ENCODE results near the gene CHCHD3. TPM values are rescaled to one million over a fixed set of nuclear protein-coding genes. Genes with fewer than 3 reads are reported as not detected.

Gene CHCHD3
- total and polyA plus RNA-seq, 2 donors (not counting 1 experiment from before 2014, with no cell fraction given) = 80.8 to 94.0 TPM

DNA sequence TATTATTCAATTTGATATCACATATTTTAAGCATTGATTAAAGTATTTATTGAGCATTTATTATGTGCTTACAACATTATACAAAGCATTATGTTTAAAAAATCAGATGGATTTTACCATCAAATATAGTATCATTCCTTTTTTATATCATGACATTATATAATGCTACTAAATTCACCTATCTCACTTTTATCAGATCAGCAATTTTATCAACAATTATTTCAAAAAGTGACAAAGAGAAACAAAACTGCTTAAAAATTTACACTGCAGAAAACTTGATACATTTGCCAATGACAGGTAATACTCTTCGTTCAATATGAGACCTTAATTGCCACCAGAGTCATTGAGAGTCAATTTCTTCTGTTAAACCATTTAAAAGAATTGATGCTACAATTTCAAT is 82.0 kb downstream of the CHCHD3 start:
- no peak overlapping the region for H3K27ac ChIP-seq (ENCODE audit: insufficient read depth, low read length)
- H3K27me3 ChIP-seq (ENCODE audit: control insufficient read depth, insufficient read depth, low read length) = no peaks in the 10 kb centered on the region
- no peaks in the 10 kb centered on the region for H3K36me3 ChIP-seq (ENCODE audit: control insufficient read depth, insufficient read depth, low read length)
- no peak overlapping the region for H3K4me2 ChIP-seq (ENCODE audit: extremely low read depth, insufficient read depth, low read length)
- no peak for DNase-seq (ENCODE audit: low read depth in 2 of 2)
- TF ChIP-seq EZH2 (IDR thresholded peaks at IDR 0.05; ENCODE audit: low read length, missing control alignments) = no peak
- TF ChIP-seq, protein P1, sequence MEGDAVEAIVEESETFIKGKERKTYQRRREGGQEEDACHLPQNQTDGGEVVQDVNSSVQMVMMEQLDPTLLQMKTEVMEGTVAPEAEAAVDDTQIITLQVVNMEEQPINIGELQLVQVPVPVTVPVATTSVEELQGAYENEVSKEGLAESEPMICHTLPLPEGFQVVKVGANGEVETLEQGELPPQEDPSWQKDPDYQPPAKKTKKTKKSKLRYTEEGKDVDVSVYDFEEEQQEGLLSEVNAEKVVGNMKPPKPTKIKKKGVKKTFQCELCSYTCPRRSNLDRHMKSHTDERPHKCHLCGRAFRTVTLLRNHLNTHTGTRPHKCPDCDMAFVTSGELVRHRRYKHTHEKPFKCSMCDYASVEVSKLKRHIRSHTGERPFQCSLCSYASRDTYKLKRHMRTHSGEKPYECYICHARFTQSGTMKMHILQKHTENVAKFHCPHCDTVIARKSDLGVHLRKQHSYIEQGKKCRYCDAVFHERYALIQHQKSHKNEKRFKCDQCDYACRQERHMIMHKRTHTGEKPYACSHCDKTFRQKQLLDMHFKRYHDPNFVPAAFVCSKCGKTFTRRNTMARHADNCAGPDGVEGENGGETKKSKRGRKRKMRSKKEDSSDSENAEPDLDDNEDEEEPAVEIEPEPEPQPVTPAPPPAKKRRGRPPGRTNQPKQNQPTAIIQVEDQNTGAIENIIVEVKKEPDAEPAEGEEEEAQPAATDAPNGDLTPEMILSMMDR (conservative IDR thresholded peaks at IDR 0.05 in 1 of 2, IDR thresholded peaks at IDR 0.05 in 1 of 2; ENCODE audit: low read depth in 1 of 2, low read length in 2 of 2) = no peak
- no peak overlapping the region for H3K4me3 ChIP-seq (replicated peaks in 1 of 4; ENCODE audit: control extremely low read depth in 1 of 4, insufficient read depth in 1 of 4, low read depth in 3 of 4, low read length in 4 of 4)
- no peaks in the 10 kb centered on the region for H3K9me3 ChIP-seq (ENCODE audit: control insufficient read depth, insufficient read depth, low read depth, low read length)
- no peaks in the 10 kb centered on the region for H3K4me1 ChIP-seq (ENCODE audit: control insufficient read depth, extremely low read depth, insufficient read depth, low read length)
- peaks cover 2% of the 10 kb centered on the region for H4K20me1 ChIP-seq (ENCODE audit: control insufficient read depth, extremely low read depth, insufficient read depth, low read length)
- no peak overlapping the region for H2AFZ ChIP-seq (ENCODE audit: low read length)
- no peak overlapping the region for H3K9ac ChIP-seq (ENCODE audit: insufficient read depth, low read length)
- H3K79me2 ChIP-seq (ENCODE audit: control insufficient read depth, insufficient read depth, low read length) = peaks cover 4% of the 10 kb centered on the region

DNA sequence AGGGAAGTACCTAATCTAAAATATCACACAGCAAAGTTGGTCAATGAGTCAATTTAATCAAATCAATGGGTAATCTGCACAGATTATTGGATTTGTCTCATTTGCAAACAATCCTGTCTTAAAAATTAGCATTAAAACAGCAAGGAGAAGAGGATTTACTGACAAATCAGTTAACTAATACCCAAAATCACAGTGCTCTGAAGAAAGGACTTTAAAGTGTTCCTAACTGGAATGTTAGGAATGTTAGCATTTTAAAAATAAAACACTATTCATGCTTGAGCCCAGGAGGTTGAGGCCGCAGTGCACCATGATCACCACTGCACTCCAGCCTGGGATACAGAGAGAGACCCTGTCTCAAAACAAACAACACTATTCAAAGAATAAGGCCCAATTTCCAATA is 83.1 kb downstream of the CHCHD3 start:
- no peak overlapping the region for H3K4me2 ChIP-seq (ENCODE audit: extremely low read depth, insufficient read depth, low read length)
- H3K4me3 ChIP-seq (replicated peaks in 1 of 4; ENCODE audit: control extremely low read depth in 1 of 4, insufficient read depth in 1 of 4, low read depth in 3 of 4, low read length in 4 of 4) = no peak overlapping the region
- H4K20me1 ChIP-seq (ENCODE audit: control insufficient read depth, extremely low read depth, insufficient read depth, low read length) = peaks cover 2% of the 10 kb centered on the region
- no peak overlapping the region for H2AFZ ChIP-seq (ENCODE audit: low read length)
- no peak overlapping the region for H3K9ac ChIP-seq (ENCODE audit: insufficient read depth, low read length)
- H3K36me3 ChIP-seq (ENCODE audit: control insufficient read depth, insufficient read depth, low read length) = no peaks in the 10 kb centered on the region
- DNase-seq (ENCODE audit: low read depth in 2 of 2) = peak in 1 of 2 donors; percentile 19
- no peak for TF ChIP-seq EZH2 (IDR thresholded peaks at IDR 0.05; ENCODE audit: low read length, missing control alignments)
- TF ChIP-seq, protein P1 (conservative IDR thresholded peaks at IDR 0.05 in 1 of 2, IDR thresholded peaks at IDR 0.05 in 1 of 2; ENCODE audit: low read depth in 1 of 2, low read length in 2 of 2) = no peak
- no peaks in the 10 kb centered on the region for H3K4me1 ChIP-seq (ENCODE audit: control insufficient read depth, extremely low read depth, insufficient read depth, low read length)
- H3K9me3 ChIP-seq (ENCODE audit: control insufficient read depth, insufficient read depth, low read depth, low read length) = no peaks in the 10 kb centered on the region
- no peaks in the 10 kb centered on the region for H3K27me3 ChIP-seq (ENCODE audit: control insufficient read depth, insufficient read depth, low read length)
- peaks cover 4% of the 10 kb centered on the region for H3K79me2 ChIP-seq (ENCODE audit: control insufficient read depth, insufficient read depth, low read length)
- H3K27ac ChIP-seq (ENCODE audit: insufficient read depth, low read length) = no peak overlapping the region

DNA sequence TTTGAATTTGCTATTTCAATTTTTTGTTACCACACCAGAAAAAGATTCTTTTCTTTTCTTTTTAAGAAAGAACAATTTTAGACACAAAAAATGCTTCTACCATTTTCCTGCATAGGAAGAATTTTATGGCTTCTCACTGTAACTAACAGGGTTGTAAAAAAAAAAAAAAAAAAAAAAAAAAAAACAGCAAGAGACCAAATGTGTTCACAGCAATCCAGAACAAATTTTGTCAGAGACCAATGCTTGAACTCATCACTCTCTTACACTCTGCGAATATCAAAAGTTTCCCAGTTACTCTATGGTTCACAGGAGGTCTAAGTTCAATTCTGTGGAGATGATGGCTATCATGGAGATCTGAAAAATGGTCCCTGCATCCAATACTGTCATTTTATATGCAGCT is 84.4 kb downstream of the CHCHD3 start:
- Histone ChIP-seq H4K20me1 (ENCODE audit: control insufficient read depth, extremely low read depth, insufficient read depth, low read length) (peaks cover 2% of the 10 kb centered on the region), H3K79me2 (ENCODE audit: control insufficient read depth, insufficient read depth, low read length) (peaks cover 8% of the 10 kb centered on the region), H3K4me3 (replicated peaks in 1 of 4; ENCODE audit: control extremely low read depth in 1 of 4, insufficient read depth in 1 of 4, low read depth in 3 of 4, low read length in 4 of 4) (no peak overlapping the region), H3K27me3 (ENCODE audit: control insufficient read depth, insufficient read depth, low read length) (no peaks in the 10 kb centered on the region), H3K9me3 (ENCODE audit: control insufficient read depth, insufficient read depth, low read depth, low read length) (no peaks in the 10 kb centered on the region), H3K4me2 (ENCODE audit: extremely low read depth, insufficient read depth, low read length) (no peak overlapping the region), H3K9ac (ENCODE audit: insufficient read depth, low read length) (no peak overlapping the region), H3K36me3 (ENCODE audit: control insufficient read depth, insufficient read depth, low read length) (no peaks in the 10 kb centered on the region), H3K27ac (ENCODE audit: insufficient read depth, low read length) (no peak overlapping the region), H3K4me1 (ENCODE audit: control insufficient read depth, extremely low read depth, insufficient read depth, low read length) (no peaks in the 10 kb centered on the region), H2AFZ (ENCODE audit: low read length) (no peak overlapping the region)
- no peak for TF ChIP-seq EZH2 (IDR thresholded peaks at IDR 0.05; ENCODE audit: low read length, missing control alignments)
- TF ChIP-seq, protein P1 (conservative IDR thresholded peaks at IDR 0.05 in 1 of 2, IDR thresholded peaks at IDR 0.05 in 1 of 2; ENCODE audit: low read depth in 1 of 2, low read length in 2 of 2) = no peak
- DNase-seq (ENCODE audit: low read depth in 2 of 2) = no peak
